Endothelial cell of umbilical vein (primary cell): ENCODE results near the gene PLB1.

Source experiments
- CTCF ChIP-seq, 2 donors: IDR thresholded peaks; 1 replicate in 1 of 2; 2 replicates in 1 of 2; pipeline ENCODE4 v1.5.1; 2011; ENCODE audit warnings: low read length in 2 of 2, mild to moderate bottlenecking in 2 of 2, moderate library complexity in 2 of 2, control low read depth in 1 of 2, inconsistent platforms in 1 of 2, low read depth in 1 of 2; ENCODE audit not compliant: insufficient read depth in 1 of 2; ENCODE audit errors: extremely low read depth in 1 of 2
- EZH2 ChIP-seq: IDR thresholded peaks from 2 replicates; pipeline ENCODE4 v1.6.1; 2012; ENCODE audit warnings: borderline replicate concordance, low read depth, mild to moderate bottlenecking, moderate library complexity, low read length, inconsistent platforms; ENCODE audit not compliant: severe bottlenecking
- FOS ChIP-seq: IDR thresholded peaks from 2 replicates; pipeline ENCODE4 v1.6.1; 2011; ENCODE audit warnings: mild to moderate bottlenecking, low read length, moderate library complexity, borderline replicate concordance; ENCODE audit not compliant: insufficient read depth
- GATA2 ChIP-seq: IDR thresholded peaks from 2 replicates; pipeline ENCODE4 v1.7.0; 2011; ENCODE audit warnings: low read depth, mild to moderate bottlenecking, moderate library complexity, mixed read lengths, low read length; ENCODE audit not compliant: insufficient read length, insufficient read depth
- JUN ChIP-seq: IDR thresholded peaks from 2 replicates; pipeline ENCODE4 v1.6.1; 2011; ENCODE audit warnings: borderline replicate concordance, low read depth; ENCODE audit not compliant: insufficient read length, insufficient read depth
- MAX ChIP-seq: IDR thresholded peaks from 2 replicates; pipeline ENCODE4 v1.6.1; 2011; ENCODE audit not compliant: insufficient read depth, insufficient read length
- MYC ChIP-seq: IDR thresholded peaks from one replicate; pipeline ENCODE4 v1.6.1; 2011; ENCODE audit warnings: mild to moderate bottlenecking, low read depth, low read length
- POLR2A ChIP-seq: IDR thresholded peaks from 2 replicates; pipeline ENCODE4 v1.6.1; 2012; ENCODE audit warnings: low read depth, mild to moderate bottlenecking, control low read depth, low read length
- POLR2AphosphoS5 ChIP-seq: IDR thresholded peaks from 2 replicates; pipeline ENCODE4 v1.6.1; 2012; ENCODE audit warnings: low read depth, mild to moderate bottlenecking, control low read depth, low read length, moderate library complexity; ENCODE audit not compliant: insufficient read depth

- TF ChIP-seq CTCF (IDR thresholded peaks at IDR 0.05; ENCODE audit: extremely low read depth in 1 of 2, insufficient read depth in 1 of 2, low read depth in 1 of 2, low read length in 2 of 2) (no peak), POLR2AphosphoS5 (peak; percentile 91), POLR2A (no peak), MAX (no peak), EZH2 (no peak), MYC (no peak), JUN (no peak), FOS (peak; percentile 35), GATA2 (no peak)
Observed at GRCh38 chr2:28661589-28662001, 165.7 kb downstream of the PLB1 start.
